H9 (cell line): ENCODE results near the gene DENND5B. TPM values are rescaled to one million over a fixed set of nuclear protein-coding genes. Genes with fewer than 3 reads are reported as not detected.
"Not testable (repeated sequence)": the region's sequence is repeated elsewhere in the genome, so short reads cannot be mapped to it uniquely, and the experiment has no call there.

Source experiments
- DNase-seq: peaks from one replicate; pipeline ENCODE4 v3.0.0-alpha.2; 2017
- H2AFZ ChIP-seq: one replicate; pipeline ENCODE4 v1.6.1; 2013; ENCODE audit warnings: mild to moderate bottlenecking, low read length, control low read depth, moderate library complexity
- H2AK5ac ChIP-seq: 2 replicates; pipeline ENCODE4 v1.6.1; 2013; ENCODE audit warnings: low read length, control low read depth, mixed read lengths; ENCODE audit not compliant: insufficient read length
- H2BK120ac ChIP-seq: one replicate; pipeline ENCODE4 v1.6.1; 2013; ENCODE audit warnings: low read depth, mild to moderate bottlenecking, low read length, control low read depth, inconsistent platforms; ENCODE audit not compliant: poor library complexity, severe bottlenecking
- H2BK12ac ChIP-seq: 2 replicates; pipeline ENCODE4 v1.6.1; 2013; ENCODE audit warnings: low read length, control low read depth, mixed read lengths, low read depth; ENCODE audit not compliant: insufficient read length
- H2BK15ac ChIP-seq: 2 replicates; pipeline ENCODE4 v1.6.1; 2013; ENCODE audit warnings: low read depth, low read length, control low read depth
- H2BK20ac ChIP-seq: one replicate; pipeline ENCODE4 v1.6.1; 2013; ENCODE audit warnings: low read depth, mild to moderate bottlenecking, low read length, control low read depth, inconsistent platforms; ENCODE audit not compliant: poor library complexity, severe bottlenecking
- H2BK5ac ChIP-seq: 2 replicates; pipeline ENCODE4 v1.6.1; 2013; ENCODE audit warnings: low read length, control low read depth, mixed read lengths; ENCODE audit not compliant: insufficient read length
- H3K14ac ChIP-seq: 2 replicates; pipeline ENCODE4 v1.6.1; 2013; ENCODE audit warnings: low read length, control low read depth; ENCODE audit not compliant: insufficient read depth
- H3K18ac ChIP-seq: 2 replicates; pipeline ENCODE4 v1.6.1; 2013; ENCODE audit warnings: low read depth, mild to moderate bottlenecking, mixed read lengths, low read length, control low read depth; ENCODE audit not compliant: insufficient read length
- H3K23ac ChIP-seq: 2 replicates; pipeline ENCODE4 v1.6.1; 2013; ENCODE audit warnings: low read length, control low read depth, mixed read lengths, low read depth; ENCODE audit not compliant: insufficient read length
- H3K23me2 ChIP-seq: 2 replicates; pipeline ENCODE4 v1.6.1; 2013; ENCODE audit warnings: low read depth, mild to moderate bottlenecking, mixed read lengths, low read length, control low read depth; ENCODE audit not compliant: insufficient read length, poor library complexity, severe bottlenecking
- H3K27ac ChIP-seq: 2 replicates; pipeline ENCODE4 v1.5.1; 2013; ENCODE audit warnings: low read length, control low read depth, mixed read lengths, low read depth; ENCODE audit not compliant: insufficient read length
- H3K27me3 ChIP-seq: 2 replicates; pipeline ENCODE4 v1.6.1; 2013; ENCODE audit warnings: low read length, control low read depth, inconsistent platforms; ENCODE audit not compliant: insufficient read depth
- H3K4ac ChIP-seq: 2 replicates; pipeline ENCODE4 v1.6.1; 2013; ENCODE audit warnings: low read depth, mild to moderate bottlenecking, control low read depth, inconsistent platforms, low read length, moderate library complexity
- H3K4me1 ChIP-seq: 2 replicates; pipeline ENCODE4 v1.6.1; 2013; ENCODE audit warnings: low read length, control low read depth, inconsistent platforms; ENCODE audit not compliant: insufficient read depth
- H3K4me2 ChIP-seq: 2 replicates; pipeline ENCODE4 v1.6.1; 2013; ENCODE audit warnings: low read length, control low read depth, mixed read lengths; ENCODE audit not compliant: insufficient read length, insufficient read depth
- H3K56ac ChIP-seq: 2 replicates; pipeline ENCODE4 v1.6.1; 2013; ENCODE audit warnings: low read depth, mild to moderate bottlenecking, mixed read lengths, low read length, control low read depth; ENCODE audit not compliant: insufficient read length
- H3K79me1 ChIP-seq: 2 replicates; pipeline ENCODE4 v1.6.1; 2013; ENCODE audit warnings: low read depth, mild to moderate bottlenecking, moderate library complexity, low read length, control low read depth, inconsistent platforms; ENCODE audit not compliant: insufficient read depth, poor library complexity, severe bottlenecking
- H3K79me2 ChIP-seq: 2 replicates; pipeline ENCODE4 v1.6.1; 2013; ENCODE audit warnings: low read length, control low read depth, inconsistent platforms; ENCODE audit not compliant: insufficient read depth
- H3K9ac ChIP-seq: 2 replicates; pipeline ENCODE4 v1.6.1; 2013; ENCODE audit warnings: low read length, control low read depth, mixed read lengths; ENCODE audit not compliant: insufficient read length; ENCODE audit errors: extremely low read depth
- H3K9me3 ChIP-seq: one replicate; pipeline ENCODE4 v1.6.1; 2013; ENCODE audit warnings: low read depth, low read length, inconsistent platforms; ENCODE audit not compliant: control insufficient read depth
- H3T11ph ChIP-seq: one replicate; pipeline ENCODE4 v1.6.1; 2013; ENCODE audit warnings: mild to moderate bottlenecking, low read length, control low read depth, inconsistent platforms
- H4K20me1 ChIP-seq: one replicate; pipeline ENCODE4 v1.6.1; 2013; ENCODE audit not compliant: control insufficient read depth, insufficient read length, insufficient read depth
- H4K5ac ChIP-seq: 2 replicates; pipeline ENCODE4 v1.6.1; 2013; ENCODE audit warnings: low read depth, mild to moderate bottlenecking, mixed read lengths, low read length, control low read depth; ENCODE audit not compliant: insufficient read length
- H4K8ac ChIP-seq: replicated peaks from 2 replicates; pipeline ENCODE4 v1.6.1; 2013; ENCODE audit warnings: low read length, control low read depth, mixed read lengths, low read depth; ENCODE audit not compliant: insufficient read length
- H4K91ac ChIP-seq: 2 replicates; pipeline ENCODE4 v1.6.1; 2013; ENCODE audit warnings: low read depth, mild to moderate bottlenecking, moderate library complexity, mixed read lengths, low read length, control low read depth; ENCODE audit not compliant: insufficient read length
- H3K27ac Mint-ChIP-seq, 3 experiments: 2 replicates in 2 of 3; 3 replicates in 1 of 3; pipeline ENCODE4 v1.8.0; 2020 to 2021; ENCODE audit warnings: mixed read lengths in 3 of 3, mild to moderate bottlenecking in 1 of 3, moderate library complexity in 1 of 3
- H3K27me3 Mint-ChIP-seq: 2 replicates; pipeline ENCODE4 v1.8.0; 2021; ENCODE audit warnings: low read depth, mild to moderate bottlenecking, moderate library complexity, mixed read lengths
- H3K36me3 Mint-ChIP-seq, 3 experiments: 2 replicates in 2 of 3; 3 replicates in 1 of 3; pipeline ENCODE4 v1.8.0; 2020 to 2021; ENCODE audit warnings: low read depth in 3 of 3, mixed read lengths in 3 of 3; ENCODE audit not compliant: insufficient read depth in 1 of 3
- H3K4me1 Mint-ChIP-seq, 2 experiments: 2 replicates each; pipeline ENCODE4 v1.8.0; 2020; ENCODE audit warnings: mixed read lengths in 2 of 2
- H3K4me3 Mint-ChIP-seq, 2 experiments: 2 replicates in 1 of 2; 3 replicates in 1 of 2; pipeline ENCODE4 v1.8.0; 2020 to 2021; ENCODE audit warnings: mild to moderate bottlenecking in 2 of 2, mixed read lengths in 2 of 2, moderate library complexity in 1 of 2
- H3K9me3 Mint-ChIP-seq, 2 experiments: 2 replicates in 1 of 2; 3 replicates in 1 of 2; pipeline ENCODE4 v1.8.0; 2020; ENCODE audit warnings: mild to moderate bottlenecking in 2 of 2, mixed read lengths in 2 of 2, moderate library complexity in 1 of 2
- CTCF ChIP-seq: fragments of 200-600 bp; sonication (generic); conservative IDR thresholded peaks from 3 replicates; pipeline ENCODE4 v1.8.0; 2021; ENCODE audit warnings: antibody characterized with exemption, mild to moderate bottlenecking
- WGBS: extraction: QIAGEN DNeasy Blood & Tissue Kit; methylation state at CpG from one replicate; pipeline ENCODE4 v1.1.7; 2013; ENCODE audit warnings: missing lambda C conversion rate, low lambda C conversion rate, mixed read lengths; ENCODE audit not compliant: insufficient read length; ENCODE audit errors: extremely low coverage; 5-methylcytosine and 5-hydroxymethylcytosine counted together
- total RNA-seq: library from RNA; stranded (reverse); gene quantifications from 2 replicates; pipeline ENCODE4 v1.2.1, GENCODE V29; 2021

Gene DENND5B
- total RNA-seq, 1 experiment from 2014 or later: 13.4 TPM

- H3K9ac ChIP-seq: no peak overlapping the region
- TF ChIP-seq CTCF: no peak
- no CpG with 5 or more reads among the region's 5 CpGs for WGBS
Measured at GRCh38 chr12:31570880-31571279, 20.1 kb downstream of the DENND5B start.

GRCh38 chr12:31569517-31569916 lies 21.4 kb downstream of the DENND5B start:
- H2BK15ac ChIP-seq, H3K14ac ChIP-seq, H3K79me1 ChIP-seq, H3K27ac ChIP-seq, H2BK20ac ChIP-seq, H3K27me3 Mint-ChIP-seq, H4K91ac ChIP-seq, H3K56ac ChIP-seq, H4K20me1 ChIP-seq, DNase-seq, H3K23ac ChIP-seq, H3K36me3 Mint-ChIP-seq, H3K79me2 ChIP-seq, H4K5ac ChIP-seq, H4K8ac ChIP-seq, H2BK5ac ChIP-seq, H3K9me3 Mint-ChIP-seq, H3K23me2 ChIP-seq, H3K27me3 ChIP-seq, H3K9ac ChIP-seq, H3K4me3 Mint-ChIP-seq, H2BK12ac ChIP-seq, H3K4ac ChIP-seq, H2AK5ac ChIP-seq, H3K9me3 ChIP-seq, H3K27ac Mint-ChIP-seq, H2BK120ac ChIP-seq, H3K4me2 ChIP-seq, H2AFZ ChIP-seq, H3T11ph ChIP-seq, H3K4me1 ChIP-seq, H3K18ac ChIP-seq: not testable (repeated sequence)
- peaks cover 30 to 33% of the 10 kb centered on the region in 2 experiments for H3K4me1 Mint-ChIP-seq
- no CpG with 5 or more reads among the region's 2 CpGs for WGBS

More at GRCh38 chr12:31570880-31571279, 20.1 kb downstream of the DENND5B start:
- H3K18ac ChIP-seq: no peak overlapping the region
- H2AK5ac ChIP-seq: no peak overlapping the region
- H4K91ac ChIP-seq: no peak overlapping the region
- peaks cover 6% of the 10 kb centered on the region for H3K79me1 ChIP-seq
- no peaks in the 10 kb centered on the region; a peak in 1 of 7 replicates for H3K36me3 Mint-ChIP-seq
- H2BK120ac ChIP-seq: no peak overlapping the region
- H3K23me2 ChIP-seq: no peaks in the 10 kb centered on the region
- no peak overlapping the region for H3K4me2 ChIP-seq
- H3K4me1 Mint-ChIP-seq: peaks cover 32 to 39% of the 10 kb centered on the region in 2 experiments
- no peak overlapping the region for H4K5ac ChIP-seq
- no peak overlapping the region for H2BK20ac ChIP-seq
- H3K4ac ChIP-seq: no peak overlapping the region
- peak overlapping the region in 1 of 2 experiments; percentile 21; a peak in 1 of 5 replicates for H3K4me3 Mint-ChIP-seq
- no peaks in the 10 kb centered on the region for H3K9me3 Mint-ChIP-seq
- peak overlapping the region; percentile 2 for H3K27ac ChIP-seq
- H2AFZ ChIP-seq: no peak overlapping the region
- H3K14ac ChIP-seq: no peak overlapping the region
- H3K9me3 ChIP-seq: no peaks in the 10 kb centered on the region
- no peaks in the 10 kb centered on the region for H3K27me3 ChIP-seq
- peak overlapping the region in 2 of 3 experiments; percentile 38 to 87; a peak in 3 of 7 replicates for H3K27ac Mint-ChIP-seq
- H2BK5ac ChIP-seq: no peak overlapping the region
- H4K20me1 ChIP-seq: no peaks in the 10 kb centered on the region
- peak; percentile 64 for DNase-seq
- no peak overlapping the region for H2BK12ac ChIP-seq
- no peaks in the 10 kb centered on the region for H3K27me3 Mint-ChIP-seq
- no peak overlapping the region for H3K23ac ChIP-seq
- no peak overlapping the region for H4K8ac ChIP-seq
- no peak overlapping the region for H3K56ac ChIP-seq
- no peaks in the 10 kb centered on the region for H3K4me1 ChIP-seq
- no peaks in the 10 kb centered on the region for H3K79me2 ChIP-seq
- H2BK15ac ChIP-seq: no peak overlapping the region
- H3T11ph ChIP-seq: no peak overlapping the region
